Activated CD8-positive, alpha-beta memory T cell treated with anti-CD3 and anti-CD28 coated beads, Interleukin-2, amount 50 U/mL, for 1 hour (primary cell): ENCODE data around the gene CD59.
"Not testable (repeated sequence)": the region's sequence is repeated elsewhere in the genome, so short reads cannot be mapped to it uniquely, and the experiment has no call there.

ENCODE experiments used
- DNase-seq: peaks from one replicate; pipeline ENCODE4 v3.0.0-alpha.2; 2020; ENCODE audit errors: extremely low read depth

CD59 gene

DNA sequence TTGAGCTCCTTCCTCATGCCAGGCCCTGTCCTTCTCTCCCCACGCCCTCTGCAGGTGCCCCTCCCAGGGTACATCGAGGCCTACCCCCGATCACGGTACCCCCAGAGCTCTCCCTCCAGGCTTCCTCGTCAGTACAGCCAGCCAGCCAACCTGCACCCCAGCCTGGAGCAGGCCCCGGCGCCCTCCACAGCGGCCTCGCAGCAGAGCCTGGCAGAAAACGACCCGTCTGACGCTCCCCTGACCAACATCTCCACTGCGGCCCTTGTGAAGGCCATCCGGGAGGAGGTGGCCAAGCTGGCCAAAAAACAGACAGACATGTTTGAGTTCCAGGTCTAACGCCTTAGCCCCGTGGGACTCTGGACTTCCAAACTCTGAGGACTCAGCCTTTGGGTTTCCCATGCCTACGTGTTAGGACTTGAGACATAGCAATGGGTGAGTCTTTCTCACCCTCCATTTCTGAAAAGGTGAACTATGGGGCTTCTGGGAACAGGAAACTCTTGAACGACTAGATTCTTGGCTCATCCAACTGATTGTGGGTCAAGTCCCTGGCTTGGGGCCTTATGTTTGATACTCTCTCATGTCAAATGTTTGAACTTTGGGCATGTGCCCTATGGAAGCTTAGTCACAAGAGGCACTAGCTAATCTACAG lies 68.3 kb downstream of the CD59 start:
- DNase-seq = no peak

- DNase-seq = no peak
Measured at GRCh38 chr11:33665350-33666106, 70.7 kb downstream of the CD59 start.

GRCh38 chr11:33664827-33665226 lies 71.4 kb downstream of the CD59 start:
- no peak for DNase-seq

- no peak for DNase-seq
Measured at GRCh38 chr11:33664166-33664565, 72.1 kb downstream of the CD59 start.

DNA sequence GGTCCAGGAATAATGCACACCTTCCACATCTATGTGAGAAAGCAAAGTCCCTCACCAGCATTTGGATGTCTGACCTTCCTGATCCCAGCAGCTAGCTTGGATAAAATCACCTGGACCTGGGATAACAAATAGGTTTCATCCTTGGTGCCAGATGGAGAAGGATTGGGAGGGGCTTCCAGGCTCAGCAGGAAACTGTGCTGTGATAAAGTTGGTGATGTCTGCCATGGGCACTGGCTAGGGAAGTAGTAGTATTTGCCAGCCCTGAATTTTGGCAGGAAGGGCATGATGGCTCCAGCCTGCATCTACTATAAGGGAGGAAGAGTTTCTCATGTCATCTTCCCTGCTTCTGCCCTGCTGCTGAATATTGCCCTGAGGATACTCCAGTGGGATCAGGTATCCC lies 73.1 kb downstream of the CD59 start:
- DNase-seq = no peak

DNA sequence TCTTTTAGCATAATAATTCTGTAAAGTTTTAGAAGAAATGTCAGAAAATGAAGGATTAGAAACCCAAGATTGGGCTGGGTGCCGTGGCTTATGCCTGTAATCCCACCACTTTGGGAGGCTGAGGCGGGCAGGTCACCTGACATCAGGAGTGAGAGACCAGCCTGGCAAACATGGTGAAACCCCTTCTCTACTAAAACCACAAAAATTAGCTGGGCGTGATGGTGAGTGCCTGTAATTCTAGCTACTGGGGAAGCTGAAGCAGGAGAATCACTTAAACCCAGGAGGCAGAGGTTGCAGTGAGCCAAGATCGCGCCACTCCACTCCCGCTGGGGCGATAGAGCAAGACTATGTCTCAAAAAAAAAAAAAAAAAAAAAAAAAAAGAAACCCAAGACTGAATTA lies 74.7 kb downstream of the CD59 start:
- not testable (repeated sequence) for DNase-seq

- no peak for DNase-seq
Measured at GRCh38 chr11:33660962-33661361, 75.3 kb downstream of the CD59 start.

DNA sequence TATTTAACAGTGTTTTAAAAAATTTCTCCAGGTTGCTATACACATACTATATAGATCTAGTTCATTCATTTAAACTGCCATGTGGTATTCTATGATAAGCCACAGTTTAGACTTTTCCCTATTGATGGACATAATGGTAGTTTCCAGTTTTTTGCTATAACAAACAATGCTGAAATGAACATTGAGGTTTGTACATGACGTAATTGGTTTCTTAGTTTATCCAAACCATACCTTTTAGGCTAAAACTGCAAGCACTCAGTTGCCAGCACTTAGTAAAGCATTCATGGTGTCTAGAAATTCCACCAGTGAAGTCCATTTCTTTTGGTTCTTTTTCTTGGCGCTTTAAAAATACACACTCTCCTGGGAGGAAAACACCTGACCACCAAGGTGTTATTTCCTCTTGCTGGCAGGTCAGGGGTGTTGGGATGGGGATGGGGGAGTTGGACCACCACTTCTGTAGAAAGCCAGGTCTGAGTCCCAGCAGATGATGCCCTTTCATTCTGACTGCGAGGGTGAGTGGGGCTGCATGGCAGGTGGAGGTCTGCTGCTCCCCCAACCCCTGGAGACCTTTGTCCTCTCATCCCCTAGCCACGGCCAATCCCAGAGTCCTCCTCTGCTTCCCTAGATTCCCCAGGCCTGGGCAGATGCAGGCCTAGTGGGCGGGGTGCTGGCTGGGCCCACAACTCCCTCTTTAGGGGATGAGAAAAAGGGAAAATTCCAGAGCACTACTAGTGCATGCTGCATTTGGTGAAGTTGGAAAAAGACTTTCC lies 76.7 kb downstream of the CD59 start:
- DNase-seq = no peak

DNA sequence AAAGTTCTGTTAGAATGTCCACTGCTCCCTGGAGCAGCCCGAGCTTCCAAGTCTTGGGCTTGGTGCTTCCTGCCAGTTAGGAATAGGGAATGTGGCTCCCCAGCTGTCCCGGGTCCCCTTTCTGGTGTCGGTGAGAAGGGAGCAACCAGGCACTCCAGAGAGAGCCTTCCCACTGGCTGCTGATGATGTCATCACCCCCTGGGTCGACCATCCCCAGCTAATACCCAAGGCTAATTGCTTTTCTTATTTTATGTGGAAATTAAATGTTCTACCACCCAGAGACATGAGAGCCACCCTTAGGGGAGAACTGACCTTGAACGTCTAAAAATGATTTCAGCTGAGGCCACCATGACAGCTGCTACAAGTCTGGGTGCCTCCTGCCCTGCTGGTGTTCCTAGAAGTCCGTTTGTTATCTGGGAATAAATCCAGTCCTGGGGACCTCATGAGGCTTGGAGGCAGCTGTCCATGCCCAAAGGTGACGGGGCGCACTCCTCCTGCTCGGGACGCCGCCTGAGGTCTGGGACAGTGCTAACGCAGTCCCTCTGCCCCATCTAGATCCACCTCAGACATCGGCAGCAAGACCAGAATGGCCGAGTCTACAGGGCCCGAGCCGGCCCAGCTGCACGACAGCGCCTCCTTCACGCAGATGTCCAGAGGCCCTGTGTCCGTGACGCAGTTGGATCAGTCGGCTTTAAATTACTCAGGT lies 77.9 kb downstream of the CD59 start:
- DNase-seq = no peak

GRCh38 chr11:33657757-33658156 lies 78.5 kb downstream of the CD59 start:
- DNase-seq = no peak

GRCh38 chr11:33656768-33657167 lies 79.5 kb downstream of the CD59 start:
- no peak for DNase-seq

- no peak for DNase-seq
Measured at GRCh38 chr11:33655842-33656600, 80.2 kb downstream of the CD59 start.

DNA sequence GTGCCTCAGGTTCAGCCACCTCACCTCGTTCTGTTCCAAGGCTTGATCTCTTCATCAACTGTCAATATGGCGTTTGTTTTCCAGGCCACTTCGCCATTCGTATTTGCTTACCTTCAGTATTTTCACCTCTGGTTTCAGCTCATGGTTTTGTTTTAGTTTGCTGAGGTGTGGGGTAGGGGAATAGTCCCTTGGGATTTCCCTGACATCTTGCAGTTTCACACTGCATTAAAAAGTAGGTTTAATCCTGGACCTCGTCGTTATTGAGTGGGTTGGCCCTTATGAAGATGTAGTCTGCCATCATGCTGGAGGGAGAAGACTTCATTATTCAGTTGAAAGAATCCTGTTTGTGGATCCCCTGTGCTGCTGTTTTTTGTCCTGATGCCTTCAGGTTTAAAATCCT lies 81.6 kb downstream of the CD59 start:
- DNase-seq = no peak
